NCI-H2196 treated with DMSO at 0.1 percent for 48 hours (cell line): ENCODE results near the gene GLOD4.
"Not testable (repeated sequence)": the region's sequence is repeated elsewhere in the genome, so short reads cannot be mapped to it uniquely, and the experiment has no call there.

ENCODE experiments used
- DNase-seq: peaks from one replicate; lab custom pipeline; 2025; ENCODE audit not compliant: unreplicated experiment; lab: John Stamatoyannopoulos, UW

Gene GLOD4

GRCh38 chr17:802901-803881, 21.1 kb upstream of the GLOD4 start:
- DNase-seq: no peak

- DNase-seq: no peak
Observed at GRCh38 chr17:802481-802880, 20.4 kb upstream of the GLOD4 start.

- DNase-seq: no peak
Observed at GRCh38 chr17:801660-802059, 19.6 kb upstream of the GLOD4 start.

GRCh38 chr17:800446-801242, 18.6 kb upstream of the GLOD4 start:
- DNase-seq: no peak

GRCh38 chr17:799261-799660, 17.2 kb upstream of the GLOD4 start:
- no peak for DNase-seq

GRCh38 chr17:798246-798645, 16.2 kb upstream of the GLOD4 start:
- DNase-seq: no peak

- no peak for DNase-seq
Observed at GRCh38 chr17:797236-797840, 15.3 kb upstream of the GLOD4 start.

- no peak for DNase-seq
Observed at GRCh38 chr17:796609-797008, 14.5 kb upstream of the GLOD4 start.

GRCh38 chr17:795721-796120, 13.6 kb upstream of the GLOD4 start:
- no peak for DNase-seq

- DNase-seq: no peak
Observed at GRCh38 chr17:795276-795675, 13.2 kb upstream of the GLOD4 start.

GRCh38 chr17:794876-795275, 12.8 kb upstream of the GLOD4 start:
- DNase-seq: peak; percentile 26

GRCh38 chr17:792277-792676, 10.2 kb upstream of the GLOD4 start:
- DNase-seq: no peak

GRCh38 chr17:791829-792228, 9.7 kb upstream of the GLOD4 start:
- no peak for DNase-seq

- not testable (repeated sequence) for DNase-seq
Observed at GRCh38 chr17:790874-791247, 8.8 kb upstream of the GLOD4 start.

- not testable (repeated sequence) for DNase-seq
Observed at GRCh38 chr17:789931-790873, 8.1 kb upstream of the GLOD4 start.

GRCh38 chr17:789160-789840, 7.2 kb upstream of the GLOD4 start:
- DNase-seq: no peak

- DNase-seq: no peak
Observed at GRCh38 chr17:788551-788950, 6.5 kb upstream of the GLOD4 start.

GRCh38 chr17:787641-788221, 5.7 kb upstream of the GLOD4 start:
- DNase-seq: no peak

- DNase-seq: not testable (repeated sequence)
Observed at GRCh38 chr17:785901-786300, 3.8 kb upstream of the GLOD4 start.

GRCh38 chr17:784143-784542, 2.1 kb upstream of the GLOD4 start:
- DNase-seq: no peak
